ENCODE measurements around the gene ELANE. TPM values are rescaled to one million over a fixed set of nuclear protein-coding genes. Genes with fewer than 3 reads are reported as not detected.

The ELANE gene
- total RNA-seq, result not detected in 2 replicates

DNA sequence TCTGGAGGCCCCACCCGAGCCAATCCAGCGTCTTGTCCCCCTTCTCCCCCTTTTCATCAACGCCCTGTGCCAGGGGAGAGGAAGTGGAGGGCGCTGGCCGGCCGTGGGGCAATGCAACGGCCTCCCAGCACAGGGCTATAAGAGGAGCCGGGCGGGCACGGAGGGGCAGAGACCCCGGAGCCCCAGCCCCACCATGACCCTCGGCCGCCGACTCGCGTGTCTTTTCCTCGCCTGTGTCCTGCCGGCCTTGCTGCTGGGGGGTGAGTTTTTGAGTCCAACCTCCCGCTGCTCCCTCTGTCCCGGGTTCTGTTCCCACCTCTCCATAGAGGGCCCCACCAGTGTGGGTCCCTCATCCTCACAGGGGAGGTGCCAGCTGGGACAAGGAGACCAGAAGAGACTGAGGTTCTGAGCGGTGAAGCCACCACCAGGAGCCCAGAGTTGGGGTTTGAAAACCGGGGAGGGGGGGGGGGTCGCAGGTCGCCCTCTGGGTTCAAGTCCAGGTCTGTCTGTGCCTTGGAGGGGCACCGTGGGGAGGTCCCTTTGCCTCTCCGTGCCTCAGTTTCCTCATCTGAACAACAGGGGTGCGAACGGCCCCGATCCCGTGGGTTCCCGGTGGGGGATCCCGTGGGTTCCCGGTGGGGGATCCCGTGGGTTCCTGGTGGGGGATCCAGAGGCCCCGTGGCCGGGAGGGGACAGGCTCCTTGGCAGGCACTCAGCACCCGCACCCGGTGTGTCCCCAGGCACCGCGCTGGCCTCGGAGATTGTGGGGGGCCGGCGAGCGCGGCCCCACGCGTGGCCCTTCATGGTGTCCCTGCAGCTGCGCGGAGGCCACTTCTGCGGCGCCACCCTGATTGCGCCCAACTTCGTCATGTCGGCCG, at the start of gene ELANE:
Gene ELANE, plus strand, starts transcription at position 168 of the 878 bp plus-strand sequence. Its CDS starts 26 bp downstream, at position 194.
- Mint-ChIP-seq H3K4me1 (ENCODE audit: low read depth) (no peaks in the 10 kb centered on the region), H3K4me3 (no peak within 1 kb of the TSS), H3K36me3 (ENCODE audit: low read depth) (no peaks in the 10 kb centered on the region), H3K9me3 (no peaks in the 10 kb centered on the region), H3K27me3 (ENCODE audit: insufficient read depth) (peaks cover 3% of the 10 kb centered on the region), H3K27ac (no peak within 1 kb of the TSS)
- DNase-seq (ENCODE audit: low spot score), result no peak
- intact Hi-C loops (cut with micrococcal nuclease), result no loop called here

DNA sequence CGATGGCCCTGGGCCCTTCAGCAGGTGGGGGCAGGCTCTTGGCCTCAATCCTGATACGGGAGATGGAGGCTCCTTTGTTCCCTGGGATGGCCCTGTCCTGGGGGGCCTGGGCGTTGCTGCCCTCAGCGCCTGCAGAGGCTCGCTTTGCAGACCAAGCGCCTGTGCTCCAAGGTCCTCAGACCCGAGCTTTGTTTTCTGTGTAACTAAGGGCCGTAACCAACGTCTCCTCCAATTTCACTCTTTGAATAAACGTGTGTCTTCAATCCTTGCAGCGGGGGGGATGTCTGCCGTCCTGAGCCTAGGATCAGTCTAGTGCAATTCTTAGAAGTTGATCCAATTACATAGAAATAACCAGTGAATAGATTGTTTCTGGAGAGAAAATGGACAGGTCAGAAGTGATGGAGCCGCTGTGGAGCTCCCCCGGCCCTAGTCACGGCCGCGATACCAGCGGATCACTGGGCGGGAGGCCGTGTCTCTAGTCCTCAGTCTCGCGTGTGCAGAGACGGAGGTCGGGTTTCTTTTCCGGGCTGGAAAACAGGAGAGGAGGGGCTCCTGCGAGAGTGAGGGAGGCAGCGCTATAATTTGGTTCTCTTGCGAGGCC, 49.5 kb upstream of the ELANE start:
- intact Hi-C loops (cut with micrococcal nuclease), result no loop called here
- DNase-seq (ENCODE audit: low spot score), result no peak
- Mint-ChIP-seq H3K4me1 (ENCODE audit: low read depth) (peaks cover 24% of the 10 kb centered on the region), H3K9me3 (no peaks in the 10 kb centered on the region), H3K27me3 (ENCODE audit: insufficient read depth) (no peaks in the 10 kb centered on the region), H3K4me3 (peak overlapping the region; percentile 8), H3K27ac (peak overlapping the region; percentile 34), H3K36me3 (ENCODE audit: low read depth) (peaks cover 51% of the 10 kb centered on the region)

GRCh38 chr19:803099-803561, 49.0 kb upstream of the ELANE start:
- DNase-seq (ENCODE audit: low spot score), result no peak
- peaks cover 26% of the 10 kb centered on the region for H3K4me1 Mint-ChIP-seq (ENCODE audit: low read depth)
- intact Hi-C loops (cut with micrococcal nuclease), result no loop called here
- no peaks in the 10 kb centered on the region for H3K27me3 Mint-ChIP-seq (ENCODE audit: insufficient read depth)
- H3K4me3 Mint-ChIP-seq, result no peak overlapping the region
- H3K36me3 Mint-ChIP-seq (ENCODE audit: low read depth), result peaks cover 56% of the 10 kb centered on the region
- no peaks in the 10 kb centered on the region for H3K9me3 Mint-ChIP-seq
- H3K27ac Mint-ChIP-seq, result no peak overlapping the region

GRCh38 chr19:803686-804418, 48.3 kb upstream of the ELANE start:
- Mint-ChIP-seq H3K4me1 (ENCODE audit: low read depth) (peaks cover 26% of the 10 kb centered on the region), H3K9me3 (no peaks in the 10 kb centered on the region), H3K27ac (no peak overlapping the region), H3K36me3 (ENCODE audit: low read depth) (peaks cover 54% of the 10 kb centered on the region), H3K27me3 (ENCODE audit: insufficient read depth) (no peaks in the 10 kb centered on the region), H3K4me3 (no peak overlapping the region)
- intact Hi-C loops (cut with micrococcal nuclease), result no loop called here
- DNase-seq (ENCODE audit: low spot score), result no peak

DNA sequence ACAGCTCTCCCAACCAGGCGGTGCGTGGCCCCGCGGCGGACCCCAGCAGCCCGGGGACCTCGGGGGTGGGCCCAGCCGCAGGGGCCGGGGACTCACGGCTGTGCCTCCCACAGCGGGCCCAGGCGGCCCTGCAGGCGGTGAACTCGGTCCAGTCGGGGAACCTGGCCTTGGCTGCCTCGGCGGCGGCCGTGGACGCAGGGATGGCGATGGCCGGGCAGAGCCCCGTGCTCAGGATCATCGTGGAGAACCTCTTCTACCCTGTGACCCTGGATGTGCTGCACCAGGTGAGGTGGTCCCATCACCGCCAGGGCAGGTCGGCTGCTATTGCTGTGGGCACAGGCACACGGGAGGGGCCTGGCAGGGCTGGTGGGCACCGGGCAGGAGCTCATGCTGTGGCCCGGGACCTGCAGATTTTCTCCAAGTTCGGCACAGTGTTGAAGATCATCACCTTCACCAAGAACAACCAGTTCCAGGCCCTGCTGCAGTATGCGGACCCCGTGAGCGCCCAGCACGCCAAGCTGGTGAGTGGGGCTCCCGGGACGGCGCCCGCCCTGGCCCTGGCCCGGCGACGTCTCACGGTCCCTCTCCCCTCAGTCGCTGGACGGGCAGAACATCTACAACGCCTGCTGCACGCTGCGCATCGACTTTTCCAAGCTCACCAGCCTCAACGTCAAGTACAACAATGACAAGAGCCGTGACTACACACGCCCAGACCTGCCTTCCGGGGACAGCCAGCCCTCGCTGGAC, 47.5 kb upstream of the ELANE start:
- Mint-ChIP-seq H3K4me3 (no peak overlapping the region), H3K4me1 (ENCODE audit: low read depth) (peaks cover 20% of the 10 kb centered on the region), H3K9me3 (no peaks in the 10 kb centered on the region), H3K36me3 (ENCODE audit: low read depth) (peaks cover 50% of the 10 kb centered on the region), H3K27me3 (ENCODE audit: insufficient read depth) (no peaks in the 10 kb centered on the region), H3K27ac (no peak overlapping the region)
- intact Hi-C loops (cut with micrococcal nuclease), result no loop called here
- DNase-seq (ENCODE audit: low spot score), result no peak

DNA sequence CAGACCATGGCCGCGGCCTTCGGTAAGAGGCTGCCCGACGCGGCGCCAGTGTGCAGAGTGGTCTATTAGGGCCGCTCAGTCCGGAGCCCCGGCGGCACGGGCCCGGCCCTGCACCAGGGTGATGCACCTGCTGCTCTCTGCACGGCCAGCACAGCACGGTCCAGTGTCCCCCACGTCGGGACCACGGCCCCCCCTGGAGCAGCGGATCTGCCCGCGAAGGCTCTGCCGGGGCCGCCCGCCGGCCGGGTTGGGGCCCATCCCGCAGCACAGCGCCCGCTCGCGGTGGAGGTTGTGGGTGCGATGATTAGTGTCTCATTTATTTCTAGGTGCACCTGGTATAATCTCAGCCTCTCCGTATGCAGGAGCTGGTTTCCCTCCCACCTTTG, 46.9 kb upstream of the ELANE start:
- Mint-ChIP-seq H3K27ac (no peak overlapping the region), H3K27me3 (ENCODE audit: insufficient read depth) (no peaks in the 10 kb centered on the region), H3K9me3 (no peaks in the 10 kb centered on the region), H3K4me1 (ENCODE audit: low read depth) (peaks cover 14% of the 10 kb centered on the region), H3K4me3 (no peak overlapping the region), H3K36me3 (ENCODE audit: low read depth) (peaks cover 48% of the 10 kb centered on the region)
- no peak for DNase-seq (ENCODE audit: low spot score)
- intact Hi-C loops (cut with micrococcal nuclease), result no loop called here

DNA sequence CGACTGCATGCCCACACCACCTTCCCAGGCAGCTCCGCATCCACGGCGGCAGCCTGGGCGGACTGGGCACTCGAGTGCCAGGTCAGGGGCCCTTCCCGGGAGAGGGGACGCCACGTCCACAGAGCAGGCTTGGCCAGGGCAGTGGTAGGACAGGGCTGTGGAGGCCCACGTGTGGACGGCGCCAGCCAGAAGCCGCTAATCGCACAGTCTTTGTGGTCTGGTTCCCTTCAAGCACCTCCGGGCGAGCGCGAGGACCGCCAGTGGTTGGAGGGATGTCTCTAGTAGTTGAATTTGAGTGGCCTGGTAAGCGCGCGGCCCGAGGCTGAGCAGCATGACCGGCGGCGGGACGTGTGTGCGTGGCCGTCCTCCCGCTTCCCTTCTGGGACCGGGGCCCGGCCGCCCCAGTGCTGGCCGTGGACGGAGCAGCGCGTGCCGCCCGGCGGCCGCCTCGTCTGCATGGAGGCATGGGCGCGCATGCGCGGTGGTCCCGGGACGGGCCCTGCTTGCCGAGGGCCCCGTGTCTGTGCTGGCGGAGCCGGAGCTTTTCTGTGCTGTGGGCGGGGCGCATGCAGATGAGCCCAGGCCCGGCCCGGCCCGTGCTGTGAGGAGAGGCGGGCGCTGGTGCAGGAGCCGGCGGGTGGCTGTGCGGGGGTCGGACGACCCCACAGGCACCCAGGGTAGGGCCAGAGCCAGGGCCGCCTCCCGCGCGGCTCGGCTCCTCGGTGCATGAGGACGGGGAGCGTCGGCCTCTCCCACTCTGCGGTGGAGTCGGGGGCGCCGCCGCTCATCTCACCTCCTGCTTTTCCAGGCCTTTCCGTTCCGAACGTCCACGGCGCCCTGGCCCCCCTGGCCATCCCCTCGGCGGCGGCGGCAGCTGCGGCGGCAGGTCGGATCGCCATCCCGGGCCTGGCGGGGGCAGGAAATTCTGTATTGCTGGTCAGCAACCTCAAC, 46.2 kb upstream of the ELANE start:
- peaks cover 46% of the 10 kb centered on the region for H3K36me3 Mint-ChIP-seq (ENCODE audit: low read depth)
- H3K9me3 Mint-ChIP-seq, result no peaks in the 10 kb centered on the region
- intact Hi-C loops (cut with micrococcal nuclease), result no loop called here
- peaks cover 8% of the 10 kb centered on the region for H3K4me1 Mint-ChIP-seq (ENCODE audit: low read depth)
- no peak for DNase-seq (ENCODE audit: low spot score)
- H3K27me3 Mint-ChIP-seq (ENCODE audit: insufficient read depth), result no peaks in the 10 kb centered on the region
- no peak overlapping the region for H3K27ac Mint-ChIP-seq
- no peak overlapping the region for H3K4me3 Mint-ChIP-seq

DNA sequence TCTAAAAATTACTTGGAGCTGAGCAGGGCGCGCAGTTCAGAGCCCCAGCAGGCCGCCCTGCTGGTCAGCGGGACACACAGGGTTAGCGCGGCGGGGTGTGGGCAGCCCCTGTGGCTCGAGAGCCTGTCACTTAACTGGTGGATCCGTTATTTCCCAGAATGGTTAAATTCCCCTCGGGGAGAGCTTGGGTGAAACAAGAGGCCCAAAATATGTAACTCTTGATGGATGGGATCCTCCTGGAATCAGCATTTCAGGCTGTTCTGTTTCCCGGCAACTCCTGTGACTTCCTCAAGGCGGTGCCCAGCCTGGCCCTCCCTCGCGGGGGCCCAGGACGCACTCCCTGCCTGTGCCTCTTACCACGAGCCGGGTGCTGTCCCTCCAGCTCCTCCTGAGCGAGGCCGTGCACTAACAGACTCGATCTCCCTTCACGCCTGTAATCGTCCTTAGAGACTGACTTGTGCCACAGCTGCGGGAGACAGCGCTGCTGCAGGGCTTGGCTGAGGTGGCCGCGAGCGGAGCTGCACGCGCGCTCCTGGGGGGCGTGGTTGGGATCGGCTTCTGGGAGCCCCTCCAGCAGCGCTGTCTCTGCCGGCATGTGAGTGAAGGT, 45.2 kb upstream of the ELANE start:
- Mint-ChIP-seq H3K4me1 (ENCODE audit: low read depth) (peaks cover 8% of the 10 kb centered on the region), H3K4me3 (no peak overlapping the region), H3K27ac (no peak overlapping the region), H3K27me3 (ENCODE audit: insufficient read depth) (no peaks in the 10 kb centered on the region), H3K36me3 (ENCODE audit: low read depth) (peaks cover 38% of the 10 kb centered on the region), H3K9me3 (no peaks in the 10 kb centered on the region)
- DNase-seq (ENCODE audit: low spot score), result no peak
- intact Hi-C loops (cut with micrococcal nuclease), result no loop called here

DNA sequence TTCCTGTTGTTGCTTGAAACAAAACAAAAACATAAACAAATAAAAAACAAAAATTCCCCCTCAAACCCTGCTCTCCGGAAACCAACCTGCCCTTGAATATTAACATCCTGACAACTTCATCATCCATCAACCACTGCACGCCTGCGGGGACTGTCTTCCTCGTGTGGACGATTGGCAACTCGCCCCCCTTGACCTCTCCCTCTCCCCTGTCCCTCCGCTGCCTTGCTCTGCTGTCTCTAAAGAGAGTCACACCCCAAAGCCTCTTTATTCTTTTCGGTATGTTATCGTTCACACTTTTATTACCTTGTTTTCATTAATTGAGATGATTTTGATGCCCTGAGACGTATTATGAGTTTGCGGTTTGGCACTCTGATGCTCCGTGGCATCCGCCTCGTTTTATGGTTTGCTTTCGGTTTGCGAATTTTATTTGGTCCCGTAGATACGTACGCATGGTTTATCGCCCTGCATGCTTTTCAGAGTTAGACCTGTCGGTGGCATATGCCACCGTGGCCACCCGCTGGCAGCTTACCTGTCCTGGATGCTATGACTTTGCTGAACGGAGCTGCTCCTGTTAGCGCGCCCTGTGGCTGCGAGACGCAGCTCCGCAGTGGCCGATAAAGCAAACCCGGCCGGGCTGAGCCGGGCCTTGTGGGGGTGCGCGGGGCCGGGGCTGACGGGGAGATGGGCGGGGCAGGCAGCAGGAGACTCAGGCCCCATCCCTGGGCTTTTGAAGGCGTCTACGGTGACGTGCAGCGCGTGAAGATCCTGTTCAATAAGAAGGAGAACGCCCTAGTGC, 44.3 kb upstream of the ELANE start:
- H3K4me1 Mint-ChIP-seq (ENCODE audit: low read depth), result peaks cover 8% of the 10 kb centered on the region
- H3K27me3 Mint-ChIP-seq (ENCODE audit: insufficient read depth), result no peaks in the 10 kb centered on the region
- H3K27ac Mint-ChIP-seq, result peak overlapping the region; percentile 55
- H3K4me3 Mint-ChIP-seq, result no peak overlapping the region
- intact Hi-C loops (cut with micrococcal nuclease), result no loop called here
- peaks cover 33% of the 10 kb centered on the region for H3K36me3 Mint-ChIP-seq (ENCODE audit: low read depth)
- H3K9me3 Mint-ChIP-seq, result no peaks in the 10 kb centered on the region
- DNase-seq (ENCODE audit: low spot score), result no peak

DNA sequence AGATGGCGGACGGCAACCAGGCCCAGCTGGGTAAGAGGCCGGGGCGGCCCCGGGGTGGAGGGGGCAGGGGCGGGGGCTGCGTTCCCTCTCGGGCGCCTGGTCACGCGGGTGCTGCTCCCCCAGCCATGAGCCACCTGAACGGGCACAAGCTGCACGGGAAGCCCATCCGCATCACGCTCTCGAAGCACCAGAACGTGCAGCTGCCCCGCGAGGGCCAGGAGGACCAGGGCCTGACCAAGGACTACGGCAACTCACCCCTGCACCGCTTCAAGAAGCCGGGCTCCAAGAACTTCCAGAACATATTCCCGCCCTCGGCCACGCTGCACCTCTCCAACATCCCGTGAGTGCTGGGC, 43.7 kb upstream of the ELANE start:
- DNase-seq (ENCODE audit: low spot score), result no peak
- H3K4me1 Mint-ChIP-seq (ENCODE audit: low read depth), result peaks cover 8% of the 10 kb centered on the region
- H3K9me3 Mint-ChIP-seq, result no peaks in the 10 kb centered on the region
- intact Hi-C loops (cut with micrococcal nuclease), result no loop called here
- H3K36me3 Mint-ChIP-seq (ENCODE audit: low read depth), result peaks cover 31% of the 10 kb centered on the region
- H3K4me3 Mint-ChIP-seq, result no peak overlapping the region
- no peak overlapping the region for H3K27ac Mint-ChIP-seq
- H3K27me3 Mint-ChIP-seq (ENCODE audit: insufficient read depth), result no peaks in the 10 kb centered on the region

All from activated T-helper 1 cell treated with anti-CD3 and anti-CD28 coated beads, Interleukin-12 subunit alpha, Interleukin-12 subunit beta, Interleukin-2, Interleukin-4 antibody, amounts not matched to agents 30 ng/mL and 10 ng/mL and 1 ng/mL, durations not matched to agents 14 hours and 24 hours and 36 hours (primary cell).